ENCODE measurements around the gene NAV1. TPM values are rescaled to one million over a fixed set of nuclear protein-coding genes. Genes with fewer than 3 reads are reported as not detected.

Gene NAV1
- total and polyA plus RNA-seq, 2 of the 8 experiments (the other 6 are each of a cell fraction or from before 2014, with no cell fraction given), result 9.9 to 42.7 TPM

DNA sequence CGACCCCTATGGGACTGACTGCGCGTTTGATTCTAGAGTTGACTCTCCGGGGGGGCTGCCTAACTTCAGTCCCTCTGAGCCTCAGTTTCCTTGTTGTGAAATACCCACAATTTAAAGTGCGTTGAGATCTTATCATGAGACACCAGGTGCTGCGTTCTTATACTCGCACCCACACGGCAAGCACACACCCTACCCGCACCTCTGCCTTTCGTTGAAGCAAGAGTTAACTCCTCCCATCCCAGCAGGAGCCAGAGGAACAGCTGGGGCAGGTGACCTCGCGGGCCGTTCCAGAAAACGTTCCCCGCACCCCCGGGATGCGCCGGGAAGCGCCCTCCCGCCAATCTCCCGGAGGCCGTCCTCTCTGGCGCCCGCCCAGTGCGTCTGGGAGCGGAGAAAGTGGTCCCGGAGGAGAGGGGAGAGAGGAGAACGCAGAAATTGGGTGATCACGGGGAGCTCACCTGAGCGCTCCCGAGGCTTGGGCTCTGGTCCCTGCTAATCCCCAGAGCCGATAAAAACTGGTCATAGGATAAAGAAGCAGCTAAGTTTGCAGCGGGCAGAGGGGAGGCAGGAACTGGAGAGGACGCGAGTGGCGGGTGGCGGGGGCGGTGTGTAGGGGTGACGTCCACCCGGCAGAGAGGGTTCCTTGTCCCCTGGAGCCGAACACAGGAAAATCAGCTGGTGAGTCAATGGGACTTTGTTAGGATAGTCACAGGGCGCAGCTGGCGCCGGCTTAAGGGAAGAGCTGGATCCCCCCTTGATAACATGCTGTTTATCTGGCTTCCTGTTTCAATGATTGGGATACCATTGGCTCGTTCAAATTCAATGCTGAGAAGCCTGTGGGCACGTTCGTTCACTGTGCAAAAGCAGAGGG lies 869 bp downstream of the NAV1 start (continued):
- TF ChIP-seq TBP (IDR thresholded peaks at IDR 0.05; ENCODE audit: low read depth, low read length), result no peak
- TF ChIP-seq BACH1 (IDR thresholded peaks at IDR 0.05; ENCODE audit: low read length), result no peak
- TF ChIP-seq BCL11A (IDR thresholded peaks at IDR 0.05; ENCODE audit: low read depth in 2 of 2, low read length in 2 of 2), result no peak
- peak; percentile 54; the same call in 1 of the 2 replicates for TF ChIP-seq SUZ12 (IDR thresholded peaks at IDR 0.05; ENCODE audit: low read length)
- TF ChIP-seq KDM4A (IDR thresholded peaks at IDR 0.05; ENCODE audit: low read depth, low read length, severe bottlenecking), result peak; percentile 17
- peak; percentile 24; the same call in 1 of the 2 replicates for TF ChIP-seq RBBP5 (IDR thresholded peaks at IDR 0.05; ENCODE audit: borderline replicate concordance, low read depth, low read length)
- TF ChIP-seq GABPA (IDR thresholded peaks at IDR 0.05; ENCODE audit: borderline replicate concordance, insufficient read depth, low read length), result no peak
- peak; percentile 21 for TF ChIP-seq SAP30 (IDR thresholded peaks at IDR 0.05; ENCODE audit: insufficient read depth, insufficient replicate concordance, low read length)
- no peak for TF ChIP-seq GTF2F1 (IDR thresholded peaks at IDR 0.05; ENCODE audit: borderline replicate concordance, low read depth, low read length)
- peak in 1 of 2 experiments; percentile 67; a peak in 1 of 3 replicates for TF ChIP-seq EP300 (IDR thresholded peaks at IDR 0.05; ENCODE audit: borderline replicate concordance in 1 of 2, low read depth in 2 of 2, low read length in 2 of 2)
- no peak for TF ChIP-seq CHD1 (IDR thresholded peaks at IDR 0.05; ENCODE audit: low read depth, low read length)

Data from H1 (cell line).